Neural cell (in vitro differentiated cells): ENCODE data around the gene SREK1.

ENCODE experiments used
- EZH2 ChIP-seq: fragments of 200-600, 300-800 bp; shearing (Covaris generic), sonication (generic); IDR thresholded peaks from 2 replicates; pipeline ENCODE4 v1.6.1; 2014; ENCODE audit warnings: antibody characterized with exemption, low read length, borderline replicate concordance, mild to moderate bottlenecking; ENCODE audit not compliant: insufficient read depth, poor library complexity, severe bottlenecking
- MXI1 ChIP-seq: fragments of 450-650 bp; conservative IDR thresholded peaks from 2 replicates; pipeline ENCODE4 v1.6.1; 2014; ENCODE audit warnings: antibody characterized with exemption, mild to moderate bottlenecking; ENCODE audit not compliant: poor library complexity, severe bottlenecking
- RAD21 ChIP-seq: fragments of 450-650 bp; conservative IDR thresholded peaks from 2 replicates; pipeline ENCODE4 v1.6.1; 2014; ENCODE audit warnings: antibody characterized with exemption, mild to moderate bottlenecking, moderate library complexity
- TF ChIP-seq, protein P1 (sequence below): fragments of 450-650 bp; IDR thresholded peaks from 2 replicates; pipeline ENCODE4 v1.5.1; 2014; ENCODE audit warnings: antibody characterized with exemption, mild to moderate bottlenecking, moderate library complexity; ENCODE audit not compliant: poor library complexity, severe bottlenecking
- TF ChIP-seq, protein P2 (sequence below): IDR thresholded peaks from 2 replicates; pipeline ENCODE4 v1.6.1; 2012; ENCODE audit warnings: borderline replicate concordance

DNA sequence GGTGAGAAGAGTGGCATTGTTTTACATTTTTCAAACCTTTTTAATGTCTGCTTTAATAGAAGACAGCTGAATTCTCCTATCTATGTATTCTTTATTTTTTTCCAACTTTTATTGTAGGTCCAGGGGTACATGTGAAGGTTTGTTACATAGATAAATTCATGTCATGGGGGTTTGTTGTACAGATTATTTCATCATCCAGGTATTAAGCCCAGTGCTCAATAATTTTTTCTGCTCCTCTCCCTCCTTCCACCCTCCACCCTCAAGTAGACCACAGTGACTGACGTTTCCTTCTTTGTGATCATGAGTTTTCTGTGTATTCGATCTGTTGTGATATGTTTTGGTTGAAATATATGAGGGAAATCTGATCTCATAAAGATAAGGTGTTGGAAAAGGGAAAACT lies 1.7 kb upstream of the SREK1 start:
- TF ChIP-seq EZH2 (no peak), RAD21 (no peak), MXI1 (no peak)
- TF ChIP-seq, protein P1, sequence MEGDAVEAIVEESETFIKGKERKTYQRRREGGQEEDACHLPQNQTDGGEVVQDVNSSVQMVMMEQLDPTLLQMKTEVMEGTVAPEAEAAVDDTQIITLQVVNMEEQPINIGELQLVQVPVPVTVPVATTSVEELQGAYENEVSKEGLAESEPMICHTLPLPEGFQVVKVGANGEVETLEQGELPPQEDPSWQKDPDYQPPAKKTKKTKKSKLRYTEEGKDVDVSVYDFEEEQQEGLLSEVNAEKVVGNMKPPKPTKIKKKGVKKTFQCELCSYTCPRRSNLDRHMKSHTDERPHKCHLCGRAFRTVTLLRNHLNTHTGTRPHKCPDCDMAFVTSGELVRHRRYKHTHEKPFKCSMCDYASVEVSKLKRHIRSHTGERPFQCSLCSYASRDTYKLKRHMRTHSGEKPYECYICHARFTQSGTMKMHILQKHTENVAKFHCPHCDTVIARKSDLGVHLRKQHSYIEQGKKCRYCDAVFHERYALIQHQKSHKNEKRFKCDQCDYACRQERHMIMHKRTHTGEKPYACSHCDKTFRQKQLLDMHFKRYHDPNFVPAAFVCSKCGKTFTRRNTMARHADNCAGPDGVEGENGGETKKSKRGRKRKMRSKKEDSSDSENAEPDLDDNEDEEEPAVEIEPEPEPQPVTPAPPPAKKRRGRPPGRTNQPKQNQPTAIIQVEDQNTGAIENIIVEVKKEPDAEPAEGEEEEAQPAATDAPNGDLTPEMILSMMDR: no peak
- TF ChIP-seq, protein P2, sequence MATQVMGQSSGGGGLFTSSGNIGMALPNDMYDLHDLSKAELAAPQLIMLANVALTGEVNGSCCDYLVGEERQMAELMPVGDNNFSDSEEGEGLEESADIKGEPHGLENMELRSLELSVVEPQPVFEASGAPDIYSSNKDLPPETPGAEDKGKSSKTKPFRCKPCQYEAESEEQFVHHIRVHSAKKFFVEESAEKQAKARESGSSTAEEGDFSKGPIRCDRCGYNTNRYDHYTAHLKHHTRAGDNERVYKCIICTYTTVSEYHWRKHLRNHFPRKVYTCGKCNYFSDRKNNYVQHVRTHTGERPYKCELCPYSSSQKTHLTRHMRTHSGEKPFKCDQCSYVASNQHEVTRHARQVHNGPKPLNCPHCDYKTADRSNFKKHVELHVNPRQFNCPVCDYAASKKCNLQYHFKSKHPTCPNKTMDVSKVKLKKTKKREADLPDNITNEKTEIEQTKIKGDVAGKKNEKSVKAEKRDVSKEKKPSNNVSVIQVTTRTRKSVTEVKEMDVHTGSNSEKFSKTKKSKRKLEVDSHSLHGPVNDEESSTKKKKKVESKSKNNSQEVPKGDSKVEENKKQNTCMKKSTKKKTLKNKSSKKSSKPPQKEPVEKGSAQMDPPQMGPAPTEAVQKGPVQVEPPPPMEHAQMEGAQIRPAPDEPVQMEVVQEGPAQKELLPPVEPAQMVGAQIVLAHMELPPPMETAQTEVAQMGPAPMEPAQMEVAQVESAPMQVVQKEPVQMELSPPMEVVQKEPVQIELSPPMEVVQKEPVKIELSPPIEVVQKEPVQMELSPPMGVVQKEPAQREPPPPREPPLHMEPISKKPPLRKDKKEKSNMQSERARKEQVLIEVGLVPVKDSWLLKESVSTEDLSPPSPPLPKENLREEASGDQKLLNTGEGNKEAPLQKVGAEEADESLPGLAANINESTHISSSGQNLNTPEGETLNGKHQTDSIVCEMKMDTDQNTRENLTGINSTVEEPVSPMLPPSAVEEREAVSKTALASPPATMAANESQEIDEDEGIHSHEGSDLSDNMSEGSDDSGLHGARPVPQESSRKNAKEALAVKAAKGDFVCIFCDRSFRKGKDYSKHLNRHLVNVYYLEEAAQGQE: no peak
